ENCODE results near the gene ARHGAP26.
"Not testable (repeated sequence)": the region's sequence is repeated elsewhere in the genome, so short reads cannot be mapped to it uniquely, and the experiment has no call there.

ARHGAP26 gene

DNA sequence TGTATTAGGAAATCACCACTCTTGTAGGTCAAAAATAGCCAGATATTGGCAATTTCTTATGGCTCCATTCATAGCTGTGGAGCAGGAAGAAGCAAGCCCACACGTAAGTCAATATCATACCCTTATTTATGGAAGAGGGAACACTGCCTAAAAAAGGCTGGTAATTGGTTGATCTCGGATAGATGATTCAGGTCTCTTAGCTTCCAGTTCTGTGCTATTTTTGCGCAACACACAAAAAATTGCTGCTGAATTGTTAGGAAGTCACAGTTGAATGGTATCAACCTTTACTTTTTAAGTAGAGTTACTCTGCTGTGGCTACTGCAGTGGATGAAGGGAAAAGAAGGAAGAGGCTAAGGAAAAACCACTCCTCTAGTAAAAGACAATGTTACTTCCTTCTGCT, 168.8 kb downstream of the ARHGAP26 start:
- no peak for DNase-seq

DNA sequence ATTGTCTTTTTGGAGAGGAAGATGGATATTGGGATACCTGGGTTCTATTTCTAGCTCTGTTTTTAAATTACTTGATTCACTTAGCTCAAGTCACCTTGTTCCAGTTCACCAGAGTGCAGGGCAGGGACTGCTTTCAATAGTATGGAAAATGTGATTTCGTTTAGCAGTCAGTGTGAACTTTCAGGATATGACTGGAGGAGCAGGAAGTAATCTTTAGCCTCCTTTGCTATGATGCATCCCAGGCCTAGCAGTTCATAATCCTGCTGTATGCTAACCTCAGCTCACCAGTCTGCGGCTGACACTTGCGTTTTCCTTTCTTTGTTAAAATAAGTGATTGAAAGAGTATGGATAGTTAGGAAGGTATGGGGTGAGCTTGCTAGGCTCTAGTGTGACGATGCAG, 169.7 kb downstream of the ARHGAP26 start:
- no peak for DNase-seq

DNA sequence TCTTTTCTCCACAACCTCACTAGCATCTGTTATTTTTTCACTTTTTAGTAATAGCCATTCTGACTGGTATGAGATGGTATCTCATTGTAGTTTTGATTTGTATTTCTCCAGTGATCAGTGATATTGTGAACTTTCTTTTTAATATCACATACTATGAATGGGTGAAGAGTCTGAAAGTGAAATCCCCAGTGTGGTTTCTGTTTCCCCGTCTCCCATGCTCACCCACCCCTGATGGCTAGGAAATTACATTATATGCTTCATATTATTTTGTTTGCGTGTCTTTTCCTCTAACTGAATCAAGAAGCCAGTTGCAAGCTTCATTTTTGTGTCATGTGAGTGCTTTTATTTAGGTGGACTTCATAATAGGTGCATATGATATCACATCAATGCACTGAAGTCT, 171.1 kb downstream of the ARHGAP26 start:
- no peak for DNase-seq

DNA sequence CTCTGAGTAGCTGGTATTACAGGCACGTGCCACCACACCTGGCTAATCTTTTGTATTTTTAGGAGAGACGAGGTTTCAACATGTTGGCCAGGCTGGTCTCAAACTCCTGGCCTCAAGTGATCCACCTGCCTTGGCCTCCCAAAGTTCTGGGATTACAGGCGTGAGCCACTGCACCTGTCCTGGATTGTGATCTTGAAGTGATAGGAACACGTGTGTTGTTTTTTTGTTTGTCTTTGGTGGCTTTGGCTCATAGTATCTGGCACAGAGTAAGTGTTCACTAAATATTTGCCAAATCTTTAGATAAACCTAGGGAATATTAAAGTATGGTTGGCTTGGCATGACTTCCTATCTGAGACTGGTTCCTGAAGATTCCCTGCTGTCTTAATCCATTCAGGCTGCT, 172.7 kb downstream of the ARHGAP26 start:
- DNase-seq, result no peak

DNA sequence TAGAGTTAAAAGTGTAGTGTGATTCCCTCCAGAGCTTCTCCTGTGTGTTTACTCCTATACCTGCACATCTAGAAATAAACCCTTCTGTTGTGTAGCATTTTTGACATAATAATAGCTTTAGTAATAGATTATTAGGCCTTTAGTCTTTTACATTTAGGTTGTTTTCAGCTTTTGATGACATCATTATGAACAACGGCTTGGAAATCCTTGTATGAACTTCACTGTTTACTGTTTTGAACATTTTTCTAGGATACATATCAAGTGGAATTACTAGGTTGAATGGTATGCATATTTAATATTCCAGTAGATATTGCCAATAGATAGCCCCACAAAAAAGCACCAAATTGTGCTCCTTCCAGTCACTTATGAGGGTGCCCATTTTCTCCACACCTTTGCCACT, 174.0 kb downstream of the ARHGAP26 start:
- no peak for DNase-seq

DNA sequence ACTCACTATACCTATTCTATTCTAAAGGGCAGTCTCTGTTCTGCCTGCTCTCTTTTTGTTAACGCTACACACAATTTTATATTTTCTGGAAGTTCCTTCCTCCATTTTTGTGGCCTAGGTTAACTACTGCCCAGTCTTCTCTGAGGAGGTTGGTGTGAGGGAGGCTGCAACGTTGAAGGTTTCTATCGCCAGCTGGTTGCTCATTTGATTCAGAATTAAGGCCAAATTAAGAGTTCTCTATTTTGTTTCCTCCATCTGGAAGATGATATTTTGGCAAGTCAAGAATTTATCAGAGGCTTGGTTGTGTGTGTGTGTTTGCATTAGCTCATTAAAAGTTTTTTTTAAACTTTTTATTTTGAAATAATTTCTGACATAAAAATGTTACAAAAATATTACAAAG, 175.1 kb downstream of the ARHGAP26 start:
- DNase-seq, result no peak

DNA sequence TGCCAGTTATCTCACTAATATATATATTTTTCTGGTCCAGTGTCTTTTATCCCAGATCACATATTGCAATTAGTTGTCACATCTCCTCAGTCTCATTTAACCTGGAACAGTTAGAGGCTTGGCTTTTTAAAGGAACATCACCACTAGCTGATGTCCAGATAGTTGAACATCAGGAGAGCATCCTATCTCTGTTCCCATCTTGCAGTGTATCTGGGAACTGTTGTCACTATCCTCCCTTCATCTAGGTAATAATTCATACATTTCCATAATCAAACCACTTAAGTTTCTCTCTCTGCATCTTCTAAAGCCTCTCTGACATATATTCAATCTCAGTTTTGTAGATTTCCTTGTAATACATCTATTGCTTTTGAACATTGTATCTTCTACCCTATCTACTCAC, 175.7 kb downstream of the ARHGAP26 start:
- DNase-seq, result no peak

DNA sequence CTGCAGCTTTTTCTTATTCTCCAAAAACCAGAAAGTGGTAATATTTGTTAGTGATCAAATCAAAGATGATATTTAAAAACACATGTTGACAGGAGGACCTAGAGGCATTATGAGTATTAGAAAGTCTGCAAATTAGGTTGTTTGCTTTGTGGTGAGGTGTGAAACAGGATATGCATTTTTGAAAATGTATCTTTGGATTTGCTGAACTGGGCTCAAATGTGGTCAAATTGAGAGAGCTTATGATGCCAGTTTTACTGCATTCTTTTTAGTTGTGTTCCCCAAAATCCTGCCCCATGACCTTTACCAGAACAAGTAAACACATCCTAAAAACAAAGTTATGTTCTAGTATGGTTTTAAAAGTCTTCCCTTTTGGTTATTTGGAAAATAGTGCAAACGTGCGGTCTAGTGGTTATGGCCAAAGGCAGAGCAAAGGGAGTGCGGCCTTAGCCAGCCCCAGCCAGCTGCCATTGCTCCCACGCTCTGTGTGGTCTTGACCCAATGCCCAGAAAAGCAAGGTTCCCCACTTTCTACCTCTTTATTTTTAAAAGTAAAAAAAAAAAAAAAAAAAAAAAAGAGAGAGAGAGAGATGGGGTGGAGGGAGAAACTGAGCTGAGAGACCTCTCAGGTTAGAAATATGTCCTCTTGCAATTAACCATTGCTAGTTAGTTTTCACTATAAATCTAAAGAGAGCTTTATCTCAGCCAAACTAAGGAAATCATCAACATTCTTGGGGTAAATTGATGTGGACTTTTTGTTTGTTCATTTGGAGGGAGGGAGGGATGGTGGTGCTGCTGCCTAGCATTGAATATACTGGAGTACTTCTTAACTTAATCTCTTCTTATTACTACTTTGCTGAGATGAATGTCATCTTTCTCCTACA, 176.6 kb downstream of the ARHGAP26 start:
- DNase-seq, result no peak

DNA sequence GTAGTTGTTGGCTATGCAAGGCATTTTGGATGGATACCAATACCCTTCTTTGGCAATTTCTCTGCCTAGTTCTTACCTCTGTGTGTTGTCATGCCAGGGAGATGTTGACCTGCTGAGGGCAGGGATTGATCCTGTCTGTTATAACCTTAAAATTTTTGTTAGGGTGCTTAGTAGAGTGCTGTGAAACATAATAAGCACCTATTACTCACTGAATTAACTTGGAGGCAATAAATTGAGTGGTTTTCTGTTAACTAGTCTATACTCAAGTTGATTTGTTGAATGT, 177.2 kb downstream of the ARHGAP26 start:
- DNase-seq, result no peak

DNA sequence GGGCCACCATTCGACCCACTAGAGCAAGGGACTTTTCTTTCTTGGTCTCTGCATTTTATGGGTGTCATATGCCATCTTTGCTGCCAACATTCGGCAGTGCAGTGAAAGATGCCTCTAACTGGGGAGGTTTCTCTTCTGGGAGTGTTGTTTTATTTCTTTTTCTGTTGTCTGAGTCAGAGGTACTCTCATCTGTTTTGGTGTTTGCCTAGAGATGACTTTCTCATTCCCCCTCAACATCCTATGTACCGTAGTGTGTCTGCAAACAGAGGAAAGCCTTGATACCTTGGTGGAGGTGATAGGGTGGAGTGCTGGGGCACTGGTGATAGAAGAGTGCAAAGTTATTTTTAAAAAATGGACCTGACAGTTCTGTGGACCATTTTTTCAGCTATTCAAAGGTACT, 182.1 kb downstream of the ARHGAP26 start:
- DNase-seq, result no peak

DNA sequence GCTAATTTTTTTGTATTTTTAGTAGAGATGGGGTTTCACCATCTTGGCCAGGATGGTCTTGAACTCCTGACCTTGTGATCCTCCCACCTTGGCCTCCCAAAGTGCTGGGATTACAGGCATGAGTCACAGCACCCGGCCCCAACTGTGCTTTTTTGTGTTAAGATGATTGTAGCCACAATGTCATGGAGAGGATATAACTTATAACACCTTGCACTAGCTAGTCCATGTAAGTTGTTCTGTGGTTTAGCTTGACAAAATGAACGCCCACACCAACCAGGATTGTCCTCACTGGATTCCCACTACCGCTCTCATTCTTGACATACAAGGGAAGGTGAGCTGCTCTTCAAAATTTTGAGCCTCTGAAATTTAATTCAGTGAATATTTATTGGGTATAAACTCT, 182.7 kb downstream of the ARHGAP26 start:
- DNase-seq, result not testable (repeated sequence)

DNA sequence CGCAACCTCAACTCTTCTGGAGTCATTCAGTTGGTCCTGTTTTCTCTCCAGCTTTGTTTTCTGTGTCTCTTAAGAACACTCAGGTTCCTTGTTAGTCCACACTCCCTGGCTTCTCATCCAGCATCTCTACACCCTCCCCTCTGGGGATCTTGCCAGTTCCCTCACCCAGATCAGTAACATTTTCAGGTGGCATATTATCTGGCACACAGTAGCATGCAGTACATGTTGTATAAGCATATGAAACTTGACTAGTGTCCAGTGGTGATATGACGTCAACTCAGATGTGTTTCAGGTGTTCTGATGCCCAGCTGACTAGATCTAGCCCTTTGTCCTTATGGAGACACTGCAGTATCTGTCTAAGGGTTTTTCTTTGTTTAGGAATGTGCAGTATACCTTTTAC, 184.3 kb downstream of the ARHGAP26 start:
- DNase-seq, result no peak

DNA sequence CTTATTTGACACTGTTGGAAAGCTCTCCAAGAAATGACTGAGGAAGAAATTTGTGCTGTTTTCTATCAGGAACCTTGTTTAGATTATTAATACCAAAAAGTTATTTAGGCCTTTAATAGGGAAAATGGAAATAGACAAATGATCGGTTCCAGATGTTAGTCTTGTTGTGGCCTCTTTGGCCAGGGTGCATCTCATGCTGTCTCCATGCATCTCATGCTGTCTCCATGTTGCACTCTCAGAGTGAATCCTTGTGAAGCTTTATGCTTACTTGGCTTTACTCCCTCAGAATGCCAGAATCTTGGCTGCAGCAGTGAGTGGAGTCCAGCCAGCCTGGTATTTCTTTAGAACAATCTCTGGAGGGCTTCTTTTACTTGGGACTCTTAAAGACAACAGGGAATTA, 185.5 kb downstream of the ARHGAP26 start:
- no peak for DNase-seq

DNA sequence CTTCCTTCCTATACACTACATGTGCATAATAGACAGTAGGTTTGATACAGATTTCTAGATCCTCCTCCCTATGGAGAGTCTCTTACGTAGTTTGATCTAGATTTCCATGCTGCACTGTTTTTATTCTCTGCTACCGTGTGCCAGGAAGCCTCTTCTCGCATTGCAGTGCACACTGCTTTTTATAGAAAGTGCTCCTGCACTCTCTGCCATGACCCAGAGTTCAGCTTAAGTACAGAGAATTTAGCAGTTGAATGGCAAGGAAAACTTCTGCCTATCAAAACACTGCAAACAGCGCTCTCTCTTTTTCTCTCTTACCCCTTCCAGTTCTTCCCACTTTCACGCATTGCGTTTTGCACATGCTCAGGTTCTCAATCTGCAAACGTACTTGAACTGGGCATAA, 187.4 kb downstream of the ARHGAP26 start:
- DNase-seq, result no peak

DNA sequence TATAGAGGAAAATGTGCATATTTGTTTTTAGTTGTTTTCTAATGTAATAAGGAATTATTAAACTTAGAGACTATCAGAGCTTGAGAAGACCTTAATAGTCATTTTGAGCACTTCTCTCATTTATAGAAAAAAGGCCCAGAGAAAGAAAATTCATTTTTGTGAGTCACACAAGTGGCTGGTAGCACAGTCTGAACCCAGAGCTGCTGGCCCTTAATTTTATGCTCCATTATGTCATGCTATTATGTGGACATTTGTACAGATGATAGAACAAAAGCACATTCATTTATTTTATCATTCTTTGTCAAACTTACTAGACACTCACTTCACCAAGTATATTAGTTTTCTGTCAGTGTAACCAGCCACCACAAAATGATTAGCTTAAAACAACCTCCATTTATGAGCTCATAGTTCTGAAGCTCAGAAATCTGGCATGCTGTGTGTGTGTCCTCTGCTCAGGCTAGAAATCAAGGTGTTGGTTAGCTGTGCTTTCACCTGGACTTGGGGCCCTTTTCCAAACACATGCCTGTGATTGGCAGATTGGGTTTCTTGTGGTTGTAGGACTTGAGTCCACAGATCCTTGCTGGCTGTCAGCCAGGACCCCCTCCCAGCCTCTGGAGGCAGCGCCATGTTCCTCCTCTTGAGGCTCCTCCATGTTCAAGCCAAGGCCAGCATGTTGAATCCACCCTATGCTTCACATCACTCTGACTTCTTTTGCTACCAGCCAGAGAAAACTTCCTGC, 188.9 kb downstream of the ARHGAP26 start:
- no peak for DNase-seq

DNA sequence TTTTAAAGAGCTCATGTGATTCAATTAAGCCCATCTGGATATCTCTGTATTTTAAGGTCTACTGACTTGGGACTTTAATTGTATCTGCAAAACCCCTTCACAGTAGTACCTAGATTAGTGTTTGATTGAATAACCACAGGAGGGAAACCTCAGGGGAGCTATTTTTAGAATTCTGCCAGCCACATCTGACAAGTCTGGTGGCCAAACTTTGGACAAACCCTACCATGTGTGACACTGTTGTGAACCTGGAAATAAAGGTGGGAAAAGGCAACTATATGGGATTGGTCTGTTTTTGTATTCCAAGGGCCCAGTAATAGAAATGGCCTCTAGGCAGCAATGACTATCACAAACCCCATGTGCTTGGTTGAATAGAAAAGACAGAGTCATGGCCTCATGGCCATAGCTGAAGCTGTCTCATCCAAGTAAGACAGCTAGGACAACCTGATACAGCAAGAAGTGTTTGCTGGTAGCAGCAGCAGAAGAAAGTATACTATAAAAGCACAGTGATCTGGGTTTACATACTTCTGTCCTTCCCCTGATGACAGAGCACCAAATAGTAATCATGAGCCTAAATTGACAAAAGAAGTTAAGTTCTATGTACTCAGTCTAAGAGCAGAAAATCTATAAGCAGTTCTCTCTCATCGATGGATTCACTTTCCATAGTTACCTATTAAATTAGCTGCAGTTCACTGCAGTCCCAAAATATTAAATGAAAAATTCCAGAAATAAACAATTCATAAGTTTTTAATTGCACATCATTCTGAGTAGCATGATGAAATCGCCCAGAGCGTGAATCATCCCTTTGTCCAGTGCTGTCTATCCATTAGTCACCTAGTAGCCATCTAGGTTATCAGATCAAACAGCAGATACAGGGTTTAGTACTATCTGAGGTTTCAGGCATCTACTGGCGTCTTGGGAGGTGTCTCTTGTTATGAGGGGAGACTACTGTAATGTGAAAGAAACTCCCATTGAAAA, 189.8 kb downstream of the ARHGAP26 start:
- DNase-seq, result no peak

DNA sequence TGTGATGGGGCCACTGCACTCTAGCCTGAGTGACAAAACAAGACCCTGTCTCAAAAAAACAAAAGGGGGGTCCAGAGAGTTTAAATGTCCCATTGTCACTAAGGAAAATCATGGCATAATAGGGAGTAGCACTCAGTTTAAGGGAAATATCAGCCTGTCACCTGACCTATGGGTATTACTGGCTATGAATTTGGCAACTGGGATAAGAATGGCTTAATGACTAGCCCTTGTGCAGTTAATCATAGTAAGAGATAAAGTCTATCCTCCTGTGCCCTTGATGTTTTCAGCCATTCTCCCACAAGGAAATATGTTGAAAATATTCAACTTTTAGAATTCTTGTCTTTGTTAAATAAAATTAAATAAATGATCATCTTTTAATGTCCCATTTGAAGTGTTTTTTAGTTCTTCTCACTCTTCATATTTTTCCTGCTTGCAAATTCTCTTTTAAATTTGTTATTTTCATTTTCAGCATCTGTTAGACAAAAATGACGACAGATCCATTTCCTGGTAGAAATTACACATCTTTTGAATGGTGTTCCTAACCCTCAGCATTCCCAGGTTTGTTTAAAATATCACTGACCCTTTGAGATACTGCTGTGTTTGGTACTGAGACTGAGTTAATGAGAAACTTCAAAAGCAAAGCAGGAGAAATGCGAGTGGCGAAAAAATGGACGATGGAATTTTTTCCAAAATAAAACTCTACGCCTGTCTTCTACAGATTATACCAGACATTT, 191.4 kb downstream of the ARHGAP26 start:
- DNase-seq, result no peak

DNA sequence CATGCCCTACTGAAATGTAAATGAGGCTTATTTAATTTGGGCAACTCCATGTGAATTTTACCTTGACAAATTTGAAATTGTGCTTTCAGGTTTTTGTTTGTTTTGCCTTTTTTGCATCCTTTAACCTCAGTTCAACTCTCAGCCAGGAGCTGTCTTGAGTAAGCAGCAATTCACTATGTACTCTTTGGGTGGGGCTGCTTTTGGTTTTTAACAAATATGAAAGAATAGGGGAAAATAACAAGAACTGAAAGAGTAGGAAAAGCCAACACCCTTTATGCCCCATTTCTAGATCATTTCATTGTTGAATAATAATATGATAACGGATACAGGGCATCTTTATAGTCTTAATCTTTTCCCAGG, 192.0 kb downstream of the ARHGAP26 start:
- no peak for DNase-seq

DNA sequence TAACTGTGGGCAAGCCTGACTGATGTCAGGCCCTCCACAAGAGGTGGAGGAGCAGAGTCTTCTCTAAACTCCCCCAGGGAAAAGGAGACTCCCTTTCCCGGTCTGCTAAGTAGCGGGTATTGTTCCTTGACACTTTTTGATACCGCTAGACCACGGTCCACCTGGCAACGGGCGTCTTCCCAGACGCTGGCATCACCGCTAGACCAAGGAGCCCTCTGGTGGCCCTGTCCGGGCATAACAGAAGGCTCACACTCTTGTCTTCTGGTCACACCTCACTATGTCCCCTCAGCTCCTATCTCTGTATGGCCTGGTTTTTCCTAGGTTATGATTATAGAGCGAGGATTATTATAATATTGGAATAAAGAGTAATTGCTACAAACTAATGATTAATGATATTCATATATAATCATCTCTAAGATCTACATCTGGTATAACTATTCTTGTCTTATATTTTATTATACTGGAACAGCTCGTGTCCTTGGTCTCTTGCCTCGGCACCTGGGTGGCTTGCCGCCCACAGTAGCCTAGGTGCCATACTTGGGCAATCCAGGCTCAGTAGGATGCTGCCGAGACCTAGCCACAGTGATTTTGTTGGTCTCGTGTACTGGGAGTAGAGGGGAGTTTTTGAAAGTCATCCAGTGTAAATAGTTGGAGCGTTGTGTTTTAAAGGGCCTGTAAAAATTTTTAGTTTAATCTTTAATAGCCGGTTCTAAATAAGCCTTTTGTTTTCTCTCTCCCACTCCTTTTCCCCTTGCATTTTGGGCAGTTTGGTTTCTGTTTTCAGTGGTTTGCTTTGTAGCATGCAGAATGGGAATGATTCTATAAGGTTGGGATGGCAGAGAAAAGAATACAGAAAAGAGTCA, 195.3 kb downstream of the ARHGAP26 start:
- not testable (repeated sequence) for DNase-seq

DNA sequence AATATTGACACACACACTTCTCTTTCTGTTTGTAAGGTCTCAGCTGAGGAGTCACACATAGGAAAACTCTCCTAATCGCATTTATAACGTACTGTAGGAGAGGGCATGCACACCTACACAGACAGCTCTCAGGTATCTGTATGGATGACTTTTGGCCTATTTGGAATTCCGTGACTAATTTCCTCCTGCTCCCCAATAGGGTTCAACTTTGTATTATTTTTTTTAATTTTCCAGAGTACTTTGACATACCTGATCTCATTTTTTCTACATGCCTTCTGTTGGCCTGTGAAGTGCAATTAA, 195.9 kb downstream of the ARHGAP26 start:
- DNase-seq, result no peak

DNA sequence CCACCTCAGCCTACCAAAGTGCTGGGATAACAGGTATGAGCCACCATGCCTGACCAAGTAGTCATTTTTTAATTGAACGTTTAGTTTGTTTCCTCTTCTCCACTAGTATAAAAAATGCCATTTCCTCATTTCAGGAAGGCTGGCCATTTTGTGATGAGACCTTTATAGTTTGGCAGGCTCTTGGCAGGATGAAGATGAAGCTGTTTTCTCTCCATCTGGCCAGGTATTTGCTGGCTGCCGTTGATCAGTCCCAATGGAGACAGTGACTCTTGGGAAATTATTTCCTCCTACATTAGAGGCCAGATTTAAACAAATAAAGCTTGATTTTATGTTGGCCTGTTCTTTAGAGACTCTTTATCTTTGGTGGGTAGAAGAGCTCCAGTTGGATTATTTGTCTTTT, 199.0 kb downstream of the ARHGAP26 start:
- no peak for DNase-seq
